Endothelial cell of umbilical vein (primary cell): Measurements from ENCODE around the gene ABCC1. TPM values are rescaled to one million over a fixed set of nuclear protein-coding genes. Genes with fewer than 3 reads are reported as not detected.

Experiments
- BruUV-seq: library from RNA; stranded (reverse); fragments of 400-500 nt; replicated peaks from 2 replicates; lab custom pipeline; 2021; lab: Mats Ljungman, UMichigan
- CTCF ChIA-PET: fragments of 300-600, 350-600 bp; sonication (Branson Sonifier 250); formaldehyde crosslinking; loops from one replicate; lab custom pipeline; 2021; ENCODE audit warnings: antibody characterized with exemption, inconsistent platforms; lab: Charles Lee
- POLR2A ChIA-PET: fragments of 300-600, 350-600 bp; sonication (Branson Sonifier 250); formaldehyde crosslinking; loops from one replicate; lab custom pipeline; 2021; ENCODE audit warnings: antibody characterized with exemption, inconsistent platforms; lab: Charles Lee
- DNase-seq: peaks from one replicate; pipeline ENCODE4 v3.0.0-alpha.2; 2011; ENCODE audit warnings: low read depth, low spot score
- FAIRE-seq: peaks from 2 replicates; lab custom pipeline; 2011; peaks lifted over from hg19 to GRCh38; lab: Jason Lieb, UNC
- H2AFZ ChIP-seq: 2 replicates; pipeline ENCODE4 v1.6.0; 2012; ENCODE audit warnings: low read depth, low read length, control low read depth, inconsistent platforms
- H3K27ac ChIP-seq: 2 replicates; pipeline ENCODE4 v1.5.1; 2011; ENCODE audit warnings: low read depth, mild to moderate bottlenecking, control low read depth, low read length, moderate library complexity; ENCODE audit not compliant: insufficient read depth
- H3K27me3 ChIP-seq, 2 experiments: 2 replicates each; pipeline versions ENCODE4 v1.6.0 to v1.6.1; 2011; ENCODE audit warnings: low read length in 2 of 2, mixed read lengths in 1 of 2; ENCODE audit not compliant: control insufficient read depth in 2 of 2, insufficient read depth in 2 of 2
- H3K36me3 ChIP-seq, 2 experiments: 2 replicates in 1 of 2; 3 replicates in 1 of 2; pipeline ENCODE4 v1.5.1; 2011; ENCODE audit warnings: low read length in 2 of 2, mild to moderate bottlenecking in 1 of 2, moderate library complexity in 1 of 2; ENCODE audit not compliant: control insufficient read depth in 2 of 2, insufficient read depth in 2 of 2; ENCODE audit errors: extremely low read depth in 1 of 2
- H3K4me1 ChIP-seq: 3 replicates; pipeline ENCODE4 v1.5.1; 2011; ENCODE audit warnings: mild to moderate bottlenecking, low read length; ENCODE audit not compliant: control insufficient read depth, insufficient read depth; ENCODE audit errors: extremely low read depth
- H3K4me2 ChIP-seq: 2 replicates; pipeline ENCODE4 v1.6.1; 2011; ENCODE audit warnings: low read length, control low read depth, mixed read lengths; ENCODE audit not compliant: insufficient read depth
- H3K4me3 ChIP-seq, 3 experiments: fragments of 200-600 bp in 1 of 3; sonication (generic), shearing (Covaris generic) in 1 of 3; replicated peaks in 1 of 3; 2 replicates each; pipeline ENCODE4 v1.5.1; 2011 to 2016; ENCODE audit warnings: control low read depth in 3 of 3, low read length in 3 of 3, mild to moderate bottlenecking in 2 of 3, inconsistent platforms in 1 of 3, low read depth in 1 of 3, moderate library complexity in 1 of 3; ENCODE audit not compliant: insufficient read depth in 1 of 3
- H3K79me2 ChIP-seq: 2 replicates; pipeline ENCODE4 v1.6.0; 2012; ENCODE audit warnings: low read length, inconsistent platforms; ENCODE audit not compliant: control insufficient read depth, insufficient read depth
- H3K9ac ChIP-seq: replicated peaks from 2 replicates; pipeline ENCODE3; 2011; ENCODE audit warnings: low read length, control low read depth; ENCODE audit not compliant: insufficient read depth; ENCODE audit errors: extremely low read depth
- H3K9me1 ChIP-seq: replicated peaks from 3 replicates; pipeline ENCODE4 v1.6.0; 2011; ENCODE audit warnings: mild to moderate bottlenecking, low read length; ENCODE audit not compliant: control insufficient read depth, insufficient read depth; ENCODE audit errors: extremely low read depth
- H3K9me3 ChIP-seq: replicated peaks from 2 replicates; pipeline ENCODE4 v1.5.1; 2012; ENCODE audit warnings: low read length, inconsistent platforms; ENCODE audit not compliant: control insufficient read depth, insufficient read depth
- H4K20me1 ChIP-seq: replicated peaks from 2 replicates; pipeline ENCODE3; 2011; ENCODE audit warnings: mild to moderate bottlenecking, low read length; ENCODE audit not compliant: control insufficient read depth, insufficient read depth; ENCODE audit errors: extremely low read depth
- CTCF ChIP-seq, 2 donors: IDR thresholded peaks; 1 replicate in 1 of 2; 2 replicates in 1 of 2; pipeline ENCODE4 v1.5.1; 2011; ENCODE audit warnings: low read length in 2 of 2, mild to moderate bottlenecking in 2 of 2, moderate library complexity in 2 of 2, control low read depth in 1 of 2, inconsistent platforms in 1 of 2, low read depth in 1 of 2; ENCODE audit not compliant: insufficient read depth in 1 of 2; ENCODE audit errors: extremely low read depth in 1 of 2
- EZH2 ChIP-seq: IDR thresholded peaks from 2 replicates; pipeline ENCODE4 v1.6.1; 2012; ENCODE audit warnings: borderline replicate concordance, low read depth, mild to moderate bottlenecking, moderate library complexity, low read length, inconsistent platforms; ENCODE audit not compliant: severe bottlenecking
- FOS ChIP-seq: IDR thresholded peaks from 2 replicates; pipeline ENCODE4 v1.6.1; 2011; ENCODE audit warnings: mild to moderate bottlenecking, low read length, moderate library complexity, borderline replicate concordance; ENCODE audit not compliant: insufficient read depth
- GATA2 ChIP-seq: IDR thresholded peaks from 2 replicates; pipeline ENCODE4 v1.7.0; 2011; ENCODE audit warnings: low read depth, mild to moderate bottlenecking, moderate library complexity, mixed read lengths, low read length; ENCODE audit not compliant: insufficient read length, insufficient read depth
- JUN ChIP-seq: IDR thresholded peaks from 2 replicates; pipeline ENCODE4 v1.6.1; 2011; ENCODE audit warnings: borderline replicate concordance, low read depth; ENCODE audit not compliant: insufficient read length, insufficient read depth
- MYC ChIP-seq: IDR thresholded peaks from one replicate; pipeline ENCODE4 v1.6.1; 2011; ENCODE audit warnings: mild to moderate bottlenecking, low read depth, low read length
- POLR2A ChIP-seq: IDR thresholded peaks from 2 replicates; pipeline ENCODE4 v1.6.1; 2012; ENCODE audit warnings: low read depth, mild to moderate bottlenecking, control low read depth, low read length
- POLR2AphosphoS5 ChIP-seq: IDR thresholded peaks from 2 replicates; pipeline ENCODE4 v1.6.1; 2012; ENCODE audit warnings: low read depth, mild to moderate bottlenecking, control low read depth, low read length, moderate library complexity; ENCODE audit not compliant: insufficient read depth
- dilution Hi-C: fragments of 300-500 bp; cut with MboI; formaldehyde crosslinking; loops from one replicate; pipeline ENCODE4 v1.15.0; 2019; ENCODE audit warnings: low sequenced_read_pairs; ENCODE audit not compliant: extremely low pct_ligation_motif_present
- intact Hi-C: fragments of 100-400 bp; cut with micrococcal nuclease; formaldehyde crosslinking; loops from one replicate; pipeline ENCODE4 v1.10.0; 2022
- polyA plus RNA-seq, 4 experiments: library from polyadenylated mRNA; depleted of rRNA in 3 of 4; stranded (reverse) in 3 of 4; unstranded in 1 of 4; fragments of >200 nt; gene quantifications; 2 replicates each; pipeline versions ENCODE4 v1.2.1 to v1.2.3, GENCODE V29; 2011 to 2012; ENCODE audit warnings: missing spikeins in 1 of 4
- total RNA-seq: library from RNA; stranded (reverse); gene quantifications from 2 replicates; pipeline ENCODE4 v1.2.3, GENCODE V29; 2021
- TF ChIP-seq, protein P1 (sequence below): IDR thresholded peaks from 2 replicates; pipeline ENCODE4 v1.6.1; 2011; ENCODE audit not compliant: insufficient read depth, insufficient read length

The ABCC1 gene
- total and polyA plus RNA-seq, 2 donors (not counting 3 experiments of a cell fraction or from before 2014, with no cell fraction given), result 46.1 to 89.2 TPM

- intact Hi-C loops, result loop anchor here (1.0 to 2.0 kb wide), 5 partner anchors 8 to 169 kb away; partner anchors contain the start of gene CEP20
- ChIA-PET CTCF (interaction anchor here (1.1 to 4.0 kb wide), 3 partner anchors 64 to 78 kb away, joined by 3 to 25 read pairs (median 3); partner anchors contain the start of gene CEP20), POLR2A (interaction anchor here (0.6 kb wide), 1 partner anchor 42 kb away, joined by 3 read pairs; no protein-coding TSS in a partner anchor)
- Histone ChIP-seq H3K9me3 (no peaks in the 10 kb centered on the region), H3K27me3 (no peaks in the 10 kb centered on the region), H3K9me1 (no peaks in the 10 kb centered on the region), H3K79me2 (peaks cover 73% of the 10 kb centered on the region), H3K4me1 (peaks cover 25% of the 10 kb centered on the region), H3K9ac (no peak overlapping the region), H4K20me1 (peaks cover 3% of the 10 kb centered on the region), H3K36me3 (no peaks in the 10 kb centered on the region), H3K4me3 (no peak overlapping the region), H2AFZ (no peak overlapping the region), H3K4me2 (peak overlapping the region; percentile 79), H3K27ac (peak overlapping the region; percentile 3)
- dilution Hi-C loops, result no loop called here
- peak; percentile 46 for FAIRE-seq
- DNase-seq, result peak; percentile 41
- no TSS peak for BruUV-seq
- TF ChIP-seq POLR2AphosphoS5 (no peak), FOS (no peak), GATA2 (no peak), POLR2A (no peak), EZH2 (no peak), CTCF (IDR thresholded peaks at IDR 0.05; ENCODE audit: extremely low read depth in 1 of 2, insufficient read depth in 1 of 2, low read depth in 1 of 2, low read length in 2 of 2) (no peak), MYC (no peak), JUN (no peak)
- TF ChIP-seq, protein P1, sequence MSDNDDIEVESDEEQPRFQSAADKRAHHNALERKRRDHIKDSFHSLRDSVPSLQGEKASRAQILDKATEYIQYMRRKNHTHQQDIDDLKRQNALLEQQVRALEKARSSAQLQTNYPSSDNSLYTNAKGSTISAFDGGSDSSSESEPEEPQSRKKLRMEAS, result no peak
Observed at GRCh38 chr16:15951852-15952251, 2.4 kb downstream of the ABCC1 start.
